ENCODE measurements around the gene BTNL8.

GRCh38 chr5:180860887-180861822 is 37.8 kb upstream of the BTNL8 start, which contains the start of gene ZFP62:
- no peak for TF ChIP-seq CTCF (conservative IDR thresholded peaks at IDR 0.05 in 1 of 2, IDR thresholded peaks at IDR 0.05 in 1 of 2; ENCODE audit: low read depth in 1 of 2, low read length in 2 of 2)
- no peak for TF ChIP-seq EZH2 (IDR thresholded peaks at IDR 0.05; ENCODE audit: low read length, missing control alignments)
